GM21825 (cell line): ENCODE measurements around the gene OSTN.
"Not testable (repeated sequence)": the region's sequence is repeated elsewhere in the genome, so short reads cannot be mapped to it uniquely, and the experiment has no call there.

Experiments used
- ATAC-seq: cut with Tn5 transposase; IDR thresholded peaks from one replicate; pipeline ENCODE4 v1.9.1; 2021; ENCODE audit warnings: mild to moderate bottlenecking, moderate library complexity; ENCODE audit not compliant: unreplicated experiment

OSTN gene

GRCh38 chr3:191262650-191263049 is 63.6 kb downstream of the OSTN start:
- ATAC-seq, result peak; percentile 41

- peak; percentile 81 for ATAC-seq
Measured at GRCh38 chr3:191263365-191263764, 64.3 kb downstream of the OSTN start.

GRCh38 chr3:191263850-191264249 is 64.8 kb downstream of the OSTN start:
- no peak for ATAC-seq

- ATAC-seq, result no peak
Measured at GRCh38 chr3:191268737-191269136, 69.7 kb downstream of the OSTN start.

- ATAC-seq, result peak; percentile 68
Measured at GRCh38 chr3:191269289-191270085, 70.4 kb downstream of the OSTN start.

GRCh38 chr3:191275244-191275643 is 76.2 kb downstream of the OSTN start:
- not testable (repeated sequence) for ATAC-seq

- ATAC-seq, result no peak
Measured at GRCh38 chr3:191275751-191276150, 76.7 kb downstream of the OSTN start.

- ATAC-seq, result no peak
Measured at GRCh38 chr3:191280111-191280510, 81.1 kb downstream of the OSTN start.

- no peak for ATAC-seq
Measured at GRCh38 chr3:191280882-191281281, 81.8 kb downstream of the OSTN start.

GRCh38 chr3:191282251-191283185 is 83.5 kb downstream of the OSTN start:
- ATAC-seq, result no peak

- ATAC-seq, result no peak
Measured at GRCh38 chr3:191283400-191283799, 84.4 kb downstream of the OSTN start.

- peak; percentile 87 for ATAC-seq
Measured at GRCh38 chr3:191290311-191291025, 91.4 kb downstream of the OSTN start.

- ATAC-seq, result no peak
Measured at GRCh38 chr3:191292243-191293015, 93.4 kb downstream of the OSTN start.

- no peak for ATAC-seq
Measured at GRCh38 chr3:191294291-191294690, 95.2 kb downstream of the OSTN start.

- ATAC-seq, result peak; percentile 83
Measured at GRCh38 chr3:191296041-191296541, 97.0 kb downstream of the OSTN start.

- no peak for ATAC-seq
Measured at GRCh38 chr3:191298846-191299245, 99.8 kb downstream of the OSTN start.

GRCh38 chr3:191300422-191300821 is 101.4 kb downstream of the OSTN start:
- peak; percentile 31 for ATAC-seq

- peak; percentile 73 for ATAC-seq
Measured at GRCh38 chr3:191301017-191301416, 102.0 kb downstream of the OSTN start.

GRCh38 chr3:191301782-191302411 is 102.9 kb downstream of the OSTN start:
- ATAC-seq, result no peak

GRCh38 chr3:191302451-191302850 is 103.4 kb downstream of the OSTN start:
- ATAC-seq, result no peak
